H1 (cell line): ENCODE data around the gene WNK4. TPM values are rescaled to one million over a fixed set of nuclear protein-coding genes. Genes with fewer than 3 reads are reported as not detected.

Experiments
- BACH1 ChIP-seq: IDR thresholded peaks from 2 replicates; pipeline ENCODE4 v1.6.1; 2012; ENCODE audit warnings: low read length, improper control_type of control experiment
- BCL11A ChIP-seq, 2 experiments: IDR thresholded peaks; one replicate each; pipeline ENCODE4 v1.6.1; 2011; ENCODE audit warnings: low read depth in 2 of 2, low read length in 2 of 2, mild to moderate bottlenecking in 2 of 2
- CBX8 ChIP-seq: fragments of 300-800, 300-1000 bp; sonication (generic); IDR thresholded peaks from 2 replicates; pipeline ENCODE4 v1.7.1; 2016; ENCODE audit warnings: low read depth, low read length, borderline replicate concordance
- CHD1 ChIP-seq: IDR thresholded peaks from 2 replicates; pipeline ENCODE4 v1.6.1; 2012; ENCODE audit warnings: low read depth, low read length, improper control_type of control experiment
- CHD2 ChIP-seq: IDR thresholded peaks from 2 replicates; pipeline ENCODE4 v1.6.1; 2012; ENCODE audit warnings: low read length, improper control_type of control experiment
- EGR1 ChIP-seq: IDR thresholded peaks from 2 replicates; pipeline ENCODE4 v1.6.1; 2011; ENCODE audit warnings: low read depth, low read length, borderline replicate concordance
- GTF2F1 ChIP-seq: IDR thresholded peaks from 2 replicates; pipeline ENCODE4 v1.6.1; 2012; ENCODE audit warnings: low read depth, low read length, improper control_type of control experiment, borderline replicate concordance
- KDM1A ChIP-seq: fragments of 200-600, 300-600 bp; sonication (generic); IDR thresholded peaks from 2 replicates; pipeline ENCODE4 v1.7.1; 2016; ENCODE audit warnings: mild to moderate bottlenecking, low read length, borderline replicate concordance
- MAFK ChIP-seq: IDR thresholded peaks from 2 replicates; pipeline ENCODE4 v1.6.1; 2012; ENCODE audit warnings: low read depth, mild to moderate bottlenecking, improper control_type of control experiment, low read length
- MAX ChIP-seq: IDR thresholded peaks from 2 replicates; pipeline ENCODE4 v1.6.1; 2012; ENCODE audit warnings: inconsistent platforms
- POLR2AphosphoS5 ChIP-seq: IDR thresholded peaks from 2 replicates; pipeline ENCODE4 v1.6.1; 2011; ENCODE audit warnings: low read depth, low read length
- POU5F1 ChIP-seq: IDR thresholded peaks from 2 replicates; pipeline ENCODE4 v1.6.1; 2011; ENCODE audit warnings: low read depth, mild to moderate bottlenecking, low read length, moderate library complexity
- RAD21 ChIP-seq, 2 experiments: IDR thresholded peaks in 1 of 2; conservative IDR thresholded peaks in 1 of 2; 2 replicates each; pipeline ENCODE4 v1.6.1; 2011; ENCODE audit warnings: low read depth in 2 of 2, low read length in 2 of 2, improper control_type of control experiment in 1 of 2, inconsistent platforms in 1 of 2, mild to moderate bottlenecking in 1 of 2, moderate library complexity in 1 of 2
- RBBP5 ChIP-seq: IDR thresholded peaks from 2 replicates; pipeline ENCODE4 v1.7.1; 2012; ENCODE audit warnings: low read depth, mild to moderate bottlenecking, inconsistent platforms, low read length, moderate library complexity, borderline replicate concordance
- RXRA ChIP-seq: IDR thresholded peaks from 2 replicates; pipeline ENCODE4 v1.6.1; 2011; ENCODE audit warnings: low read depth, mild to moderate bottlenecking, low read length, moderate library complexity; ENCODE audit not compliant: insufficient read depth
- SIN3A ChIP-seq, 2 experiments: IDR thresholded peaks in 1 of 2; conservative IDR thresholded peaks in 1 of 2; 2 replicates each; pipeline ENCODE4 v1.6.1; 2011 to 2012; ENCODE audit warnings: low read length in 2 of 2, improper control_type of control experiment in 1 of 2, low read depth in 1 of 2, mild to moderate bottlenecking in 1 of 2
- SP4 ChIP-seq: IDR thresholded peaks from 2 replicates; pipeline ENCODE4 v1.6.1; 2012; ENCODE audit warnings: low read length, inconsistent platforms
- SRF ChIP-seq: IDR thresholded peaks from 2 replicates; pipeline ENCODE4 v1.6.1; 2011; ENCODE audit warnings: mild to moderate bottlenecking, low read depth, low read length, moderate library complexity
- SUZ12 ChIP-seq: fragments of 200-600 bp; sonication (generic); IDR thresholded peaks from 2 replicates; pipeline ENCODE4 v1.6.1; 2012; ENCODE audit warnings: mild to moderate bottlenecking, inconsistent platforms, low read length, moderate library complexity, mixed read lengths
- TAF7 ChIP-seq: optimal IDR thresholded peaks from 2 replicates; pipeline ENCODE3; 2011; ENCODE audit warnings: low read depth, mild to moderate bottlenecking, inconsistent platforms, low read length, moderate library complexity, borderline replicate concordance
- TBP ChIP-seq: IDR thresholded peaks from 2 replicates; pipeline ENCODE4 v1.6.1; 2011; ENCODE audit warnings: low read depth, low read length, improper control_type of control experiment
- TEAD4 ChIP-seq: IDR thresholded peaks from 2 replicates; pipeline ENCODE4 v1.6.1; 2012; ENCODE audit warnings: low read depth, low read length, inconsistent platforms, mixed read lengths
- USF2 ChIP-seq: IDR thresholded peaks from 2 replicates; pipeline ENCODE4 v1.6.1; 2011; ENCODE audit warnings: low read length, improper control_type of control experiment
- polyA plus RNA-seq, 7 experiments: library from polyadenylated mRNA; depleted of rRNA in 3 of 7; stranded (reverse) in 5 of 7; unstranded in 2 of 7; fragments of >200 nt in 5 of 7; fragments of 200-250 nt in 2 of 7; gene quantifications; 1 replicate in 5 of 7; 2 replicates in 1 of 7; 4 replicates in 1 of 7; pipeline versions ENCODE4 v1.2.1 to v1.2.3, GENCODE V29; 2011 to 2013; ENCODE audit warnings: missing spikeins in 2 of 7, mixed read lengths in 2 of 7
- total RNA-seq: library from RNA; stranded (reverse); fragmentation: NEBNext Ultra II Directional; extraction: Animal tissue kit (Norgen Biotek cat#: 25700); gene quantifications from 2 replicates; pipeline ENCODE4 v1.2.1, GENCODE V29; 2021

WNK4 gene
- total and polyA plus RNA-seq, 2 of the 8 experiments (the other 6 are each of a cell fraction or from before 2014, with no cell fraction given) = 0.21 to 1.7 TPM

- TF ChIP-seq BCL11A (IDR thresholded peaks at IDR 0.05; ENCODE audit: low read depth in 2 of 2, low read length in 2 of 2) (no peak), RBBP5 (peak; percentile 82; the same call in 1 of the 2 replicates), TBP (peak; percentile 95), POLR2AphosphoS5 (peak; percentile 97), CBX8 (no peak), RAD21 (IDR thresholded peaks at IDR 0.05 in 1 of 2, conservative IDR thresholded peaks at IDR 0.05 in 1 of 2; ENCODE audit: low read depth in 2 of 2, low read length in 2 of 2) (peak in 1 of 2 experiments; percentile 21; a peak in 1 of 4 replicates), CHD2 (no peak), GTF2F1 (peak; percentile 79; the same call in 1 of the 2 replicates), BACH1 (no peak), SIN3A (conservative IDR thresholded peaks at IDR 0.05 in 1 of 2, IDR thresholded peaks at IDR 0.05 in 1 of 2; ENCODE audit: low read depth in 1 of 2, low read length in 2 of 2) (peak; percentile 58 to 86; a peak in 2 of 4 replicates), TAF7 (peak; percentile 94), CHD1 (no peak), MAX (peak; percentile 60), RXRA (no peak), SUZ12 (no peak), KDM1A (no peak), TEAD4 (no peak), SRF (peak; percentile 56; the same call in 1 of the 2 replicates), EGR1 (no peak; the same call in 1 of the 2 replicates), POU5F1 (no peak), MAFK (no peak), SP4 (0 out of 2 replicates have a peak, but pooled peaks have one; percentile 22), USF2 (no peak)
Observed at GRCh38 chr17:42773290-42774035, 6.9 kb upstream of the WNK4 start, which contains the start of gene VPS25 (continued).
